Duodenal mucosa (tissue), 2 donors: ENCODE data around the gene NTN5.
"Not testable (repeated sequence)": the region's sequence is repeated elsewhere in the genome, so short reads cannot be mapped to it uniquely, and the experiment has no call there.

Experiments
- H3K27ac ChIP-seq: one replicate; pipeline ENCODE4 v1.7.0; 2013; ENCODE audit warnings: low read depth, low read length
- H3K27me3 ChIP-seq, 2 donors: one replicate each; pipeline ENCODE4 v1.7.0; 2013; ENCODE audit warnings: low read length in 2 of 2, control low read depth in 1 of 2; ENCODE audit not compliant: insufficient read depth in 2 of 2, control insufficient read depth in 1 of 2
- H3K36me3 ChIP-seq, 2 donors: one replicate each; pipeline ENCODE4 v1.7.0; 2013; ENCODE audit warnings: low read length in 2 of 2, control low read depth in 1 of 2; ENCODE audit not compliant: insufficient read depth in 2 of 2, control insufficient read depth in 1 of 2
- H3K4me1 ChIP-seq, 2 donors: one replicate each; pipeline ENCODE4 v1.7.0; 2013; ENCODE audit warnings: low read length in 2 of 2, control low read depth in 1 of 2; ENCODE audit not compliant: insufficient read depth in 2 of 2, control insufficient read depth in 1 of 2
- H3K4me3 ChIP-seq, 2 donors: one replicate each; pipeline ENCODE4 v1.7.0; 2013; ENCODE audit warnings: low read length in 2 of 2, low read depth in 1 of 2
- H3K9ac ChIP-seq, 2 donors: one replicate each; pipeline ENCODE4 v1.7.0; 2013; ENCODE audit warnings: low read length in 2 of 2, low read depth in 1 of 2
- H3K9me3 ChIP-seq, 2 donors: one replicate each; pipeline ENCODE4 v1.7.0; 2013; ENCODE audit warnings: low read length in 2 of 2, control low read depth in 1 of 2; ENCODE audit not compliant: control insufficient read depth in 1 of 2

The NTN5 gene

DNA sequence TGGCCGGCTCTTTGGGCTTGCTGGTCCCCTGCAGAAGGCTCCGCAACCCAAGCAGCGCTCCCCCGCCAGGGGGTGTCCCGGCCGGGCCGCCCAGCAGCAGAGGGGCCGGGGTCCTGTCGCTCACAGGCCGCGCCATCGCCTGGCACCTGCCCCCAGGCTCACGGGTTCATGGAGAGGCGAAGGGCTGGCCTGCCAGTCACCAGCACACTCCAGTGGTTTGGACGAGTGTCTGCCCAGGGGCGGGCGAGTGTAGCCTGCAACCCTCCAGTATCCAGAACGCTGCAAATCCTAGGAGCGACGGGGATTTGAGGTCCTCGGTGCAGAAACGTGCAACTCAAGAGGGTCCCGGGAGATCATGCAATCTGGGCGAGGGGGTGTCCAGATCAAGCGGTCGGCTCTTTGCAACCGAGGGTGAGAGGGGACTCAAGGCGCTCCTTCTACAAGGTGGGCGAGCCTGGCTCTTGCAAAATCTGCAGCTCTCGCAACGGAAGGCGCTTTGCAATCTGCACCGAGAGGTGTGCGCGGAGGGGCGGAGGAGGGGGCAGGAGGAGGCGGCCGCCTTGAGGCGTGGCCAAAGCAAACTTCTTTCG, 35.9 kb downstream of the NTN5 start, which contains the start of gene DBP:
Gene DBP (minus strand): TSS at position 521 of the 590 bp plus-strand sequence. CDS start 385 bp downstream, at position 136.
- Histone ChIP-seq H3K36me3 (peaks cover 0 to 5% of the 10 kb centered on the region in 2 donors), H3K9ac (peak within 1 kb of the TSS; percentile 79 to 86), H3K27me3 (no peaks in the 10 kb centered on the region), H3K4me1 (peaks cover 43 to 52% of the 10 kb centered on the region in 2 donors), H3K27ac (peak within 1 kb of the TSS; percentile 77), H3K4me3 (peak within 1 kb of the TSS; percentile 80 to 88), H3K9me3 (no peaks in the 10 kb centered on the region)

DNA sequence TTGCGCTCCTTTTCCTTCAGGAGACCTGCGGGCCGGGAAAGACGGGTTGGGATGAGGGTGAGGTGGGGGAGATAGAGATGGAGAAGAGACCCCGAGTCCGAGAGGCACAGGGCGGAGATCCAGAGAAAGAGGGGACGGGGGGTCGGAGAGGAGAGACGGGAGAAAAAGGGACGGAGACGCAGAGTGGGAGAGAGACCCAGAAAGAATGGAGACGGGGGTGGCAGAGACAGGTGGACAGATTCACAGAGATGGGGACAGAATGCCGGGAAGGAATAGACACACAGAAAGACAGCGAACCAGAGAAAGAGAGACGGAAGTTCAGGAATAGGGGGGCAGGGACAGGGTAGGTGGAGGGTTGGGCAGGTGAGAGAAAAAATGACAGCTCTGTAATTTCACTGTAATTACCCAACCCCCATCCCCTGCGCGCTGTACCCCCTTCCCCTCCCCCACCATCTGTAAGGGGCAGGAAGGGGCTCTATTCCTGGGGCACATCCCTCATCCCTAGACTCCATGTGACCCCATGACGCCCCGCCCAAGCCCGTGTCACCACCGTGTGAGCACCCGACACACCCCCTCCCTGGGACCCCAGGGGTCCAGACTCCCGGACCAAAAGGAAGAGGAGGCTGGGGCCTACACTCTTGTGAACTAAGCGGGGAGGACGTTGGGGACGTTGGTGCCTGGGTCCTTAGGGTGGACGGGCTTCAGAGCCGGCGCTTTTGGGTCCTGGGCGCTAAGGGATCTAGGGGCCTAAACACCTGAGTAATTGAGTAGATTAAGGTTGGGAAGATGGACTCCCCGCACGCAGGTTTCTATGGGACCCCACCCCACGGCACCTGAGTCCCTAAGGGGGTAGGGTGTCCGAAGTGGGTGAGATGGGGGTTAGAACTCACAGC, 36.6 kb downstream of the NTN5 start:
- Histone ChIP-seq H3K9ac (peak overlapping the region; percentile 79 to 86), H3K36me3 (peaks cover 4 to 10% of the 10 kb centered on the region in 2 donors), H3K27ac (peak overlapping the region; percentile 77), H3K27me3 (no peaks in the 10 kb centered on the region), H3K4me3 (peak overlapping the region; percentile 80 to 88), H3K9me3 (no peaks in the 10 kb centered on the region), H3K4me1 (peaks cover 44 to 53% of the 10 kb centered on the region in 2 donors)

DNA sequence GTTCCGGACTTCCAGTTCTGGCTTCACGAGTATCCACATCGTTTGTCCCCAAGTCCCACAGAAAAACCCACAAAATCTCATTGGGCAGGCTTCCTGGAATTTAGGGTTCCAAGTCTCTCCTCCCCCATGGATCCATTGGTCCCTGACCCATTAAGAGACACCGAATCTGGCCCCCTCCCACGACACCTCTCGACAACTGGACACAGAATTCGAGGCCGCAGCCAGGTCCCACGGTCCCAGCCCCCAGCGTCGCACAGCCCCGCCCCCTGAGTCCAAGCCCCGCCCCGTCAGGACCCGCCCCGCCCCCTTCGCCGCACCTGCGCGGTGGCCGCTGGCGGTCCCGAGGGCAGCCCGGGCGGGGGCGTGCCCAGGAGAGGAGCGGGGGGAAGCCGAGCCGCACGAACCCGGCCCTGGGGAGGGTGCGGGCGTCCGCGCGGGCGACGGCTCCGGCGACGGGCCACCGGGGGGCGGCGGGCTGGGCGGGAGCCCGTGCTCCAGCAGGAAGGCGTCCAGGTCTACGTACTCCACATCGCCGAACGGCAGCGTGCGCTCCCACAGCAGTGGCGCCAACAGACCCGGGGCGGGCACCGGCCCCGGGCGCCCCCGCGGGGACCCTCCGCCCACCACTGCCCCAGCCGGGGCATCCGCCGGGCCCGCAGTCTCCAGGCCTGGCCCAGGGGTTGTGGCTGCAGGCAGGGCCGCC, 37.4 kb downstream of the NTN5 start:
- Histone ChIP-seq H3K4me1 (peaks cover 52 to 59% of the 10 kb centered on the region in 2 donors), H3K4me3 (peak overlapping the region; percentile 80 to 88), H3K27ac (peak overlapping the region; percentile 89), H3K36me3 (peaks cover 4 to 13% of the 10 kb centered on the region in 2 donors), H3K27me3 (no peaks in the 10 kb centered on the region), H3K9me3 (no peaks in the 10 kb centered on the region), H3K9ac (peak overlapping the region; percentile 79 to 86)

DNA sequence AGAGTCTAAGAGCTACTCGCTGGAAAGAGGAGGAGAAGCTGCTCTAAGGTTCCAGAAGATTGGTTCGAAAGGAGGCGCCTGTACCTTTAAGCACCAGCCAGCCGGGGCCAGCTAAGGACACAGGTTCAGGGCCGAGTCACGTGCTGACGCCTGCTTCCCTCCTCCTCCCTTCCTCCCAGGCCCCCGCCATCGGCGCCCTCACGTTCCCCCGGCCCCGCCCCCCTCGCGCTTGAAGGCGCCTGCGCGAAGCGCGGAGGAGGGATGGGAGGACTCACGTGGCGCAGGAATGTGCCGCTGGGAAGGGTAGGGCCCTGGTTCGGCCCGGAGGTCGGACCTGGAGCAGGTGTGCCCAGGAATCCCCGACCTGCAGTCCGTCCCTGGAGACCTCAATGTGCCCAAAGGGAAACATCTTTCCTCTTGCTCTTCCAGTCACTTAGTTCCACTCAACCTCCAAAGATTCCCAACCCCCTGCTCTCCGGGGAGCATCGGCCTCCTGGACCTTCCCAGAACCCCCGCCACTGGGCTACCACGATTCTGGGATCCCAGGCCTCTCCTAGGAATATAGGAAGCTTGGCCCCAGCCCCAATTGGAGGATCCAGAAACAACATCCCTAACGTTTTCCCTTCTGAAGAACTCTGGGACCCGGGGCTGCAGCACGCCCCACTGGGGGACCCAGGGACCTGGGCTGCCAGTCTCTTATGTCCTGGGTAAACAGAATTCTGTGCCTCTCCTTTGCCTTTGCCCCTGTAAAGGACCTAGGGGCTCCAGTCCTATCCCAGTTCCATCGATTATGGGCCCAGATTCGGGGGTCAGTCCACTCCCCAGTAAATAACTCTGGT, 38.2 kb downstream of the NTN5 start:
- Histone ChIP-seq H3K27ac (peak overlapping the region; percentile 89), H3K36me3 (peaks cover 4 to 13% of the 10 kb centered on the region in 2 donors), H3K4me3 (peak overlapping the region; percentile 58 to 66), H3K4me1 (peaks cover 55 to 60% of the 10 kb centered on the region in 2 donors), H3K9ac (peak overlapping the region; percentile 59 to 86), H3K27me3 (no peaks in the 10 kb centered on the region), H3K9me3 (no peaks in the 10 kb centered on the region)

DNA sequence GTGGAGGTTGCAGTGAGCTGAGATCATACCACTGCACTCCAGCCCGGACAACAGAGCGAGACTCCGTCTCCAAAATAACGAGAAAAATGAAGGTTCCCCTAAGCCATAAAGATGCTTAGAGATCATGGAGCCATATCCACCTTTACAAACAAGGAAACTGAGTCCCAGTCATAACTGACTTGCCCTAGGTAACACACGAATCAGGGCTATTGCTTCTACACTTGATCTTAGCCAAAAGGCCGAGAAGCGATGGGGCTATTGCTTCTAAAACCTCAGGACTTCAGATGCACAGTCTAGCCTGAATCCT, 38.8 kb downstream of the NTN5 start:
- Histone ChIP-seq H3K4me3 (peak overlapping the region; percentile 50 to 60), H3K9ac (peak overlapping the region; percentile 59 to 86), H3K27me3 (no peaks in the 10 kb centered on the region), H3K27ac (peak overlapping the region; percentile 76), H3K9me3 (no peaks in the 10 kb centered on the region), H3K36me3 (peaks cover 4 to 13% of the 10 kb centered on the region in 2 donors), H3K4me1 (peaks cover 48 to 57% of the 10 kb centered on the region in 2 donors)

DNA sequence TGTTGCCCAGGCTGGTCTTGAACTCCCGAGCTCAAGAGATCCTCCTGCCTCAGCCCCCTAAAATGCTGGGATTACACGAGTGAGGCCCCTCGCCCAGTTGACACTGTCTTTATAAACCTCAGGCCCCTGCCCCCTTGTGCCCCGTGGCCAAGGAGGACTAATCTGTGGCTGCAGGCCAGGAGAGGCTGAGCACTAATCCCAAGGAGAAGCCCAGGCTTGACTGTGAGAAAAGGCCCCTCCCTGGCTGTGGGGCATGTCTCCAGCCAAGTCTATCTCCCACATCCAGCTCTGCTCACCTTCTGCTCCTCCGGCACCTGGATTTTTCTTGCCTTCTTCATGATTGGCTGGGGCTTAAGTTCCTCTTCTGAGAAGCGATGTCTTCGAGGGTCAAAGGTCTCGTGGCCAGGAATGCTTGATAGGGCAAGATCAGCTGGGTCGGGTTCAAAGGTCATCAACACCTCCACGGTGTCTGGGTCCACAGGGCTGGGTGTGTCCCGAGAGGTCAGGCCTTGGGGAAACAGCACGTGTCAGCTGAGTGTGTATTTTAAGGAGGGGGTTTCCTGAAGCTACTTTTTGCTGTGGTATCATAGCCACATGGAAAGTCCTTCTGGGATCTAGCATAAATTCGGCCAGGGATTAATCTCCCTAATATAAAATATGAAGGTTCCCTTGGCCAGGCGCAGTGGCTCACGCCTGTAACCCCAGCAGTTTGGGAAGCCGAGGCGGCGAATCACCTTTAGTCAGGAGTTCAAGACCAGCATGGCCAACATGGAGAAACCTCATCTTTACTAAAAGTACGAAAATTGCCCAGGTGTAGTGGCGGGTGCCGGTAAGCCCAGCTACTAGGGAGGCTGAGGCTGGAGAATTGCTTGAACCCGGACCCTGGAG, 39.4 kb downstream of the NTN5 start:
- Histone ChIP-seq H3K9me3 (no peaks in the 10 kb centered on the region), H3K9ac (peak overlapping the region; percentile 59 to 86), H3K4me1 (peaks cover 42 to 51% of the 10 kb centered on the region in 2 donors), H3K4me3 (peak overlapping the region; percentile 50 to 60), H3K27ac (peak overlapping the region; percentile 76), H3K36me3 (peaks cover 4 to 15% of the 10 kb centered on the region in 2 donors), H3K27me3 (no peaks in the 10 kb centered on the region)

DNA sequence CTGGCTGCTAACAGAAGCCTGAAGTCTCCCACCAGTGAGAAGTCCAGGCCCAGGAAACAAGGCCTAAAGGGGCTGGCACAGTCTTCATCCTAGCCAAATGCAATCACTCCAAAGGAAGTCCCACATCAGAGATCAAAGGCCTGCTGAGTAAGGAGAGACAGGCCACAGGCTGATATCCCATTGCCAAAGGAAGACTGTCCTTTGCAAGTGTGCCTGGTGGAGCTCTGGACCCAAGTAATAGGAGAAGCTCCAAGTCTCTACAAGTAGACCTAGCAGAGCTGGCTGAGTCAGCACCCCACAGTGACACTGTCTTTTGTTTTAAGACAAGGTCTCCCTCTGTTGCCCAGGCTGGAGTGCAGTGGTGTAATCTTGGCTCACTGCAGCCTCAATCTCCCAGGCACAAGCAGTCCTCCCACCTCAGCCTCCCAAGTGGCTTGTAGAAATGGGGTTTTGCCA, 40.1 kb downstream of the NTN5 start:
- Histone ChIP-seq H3K27ac (no peak overlapping the region), H3K4me3 (peak overlapping the region in 1 of 2 donors; percentile 31), H3K9ac (peak overlapping the region; percentile 21 to 28), H3K9me3 (no peaks in the 10 kb centered on the region), H3K4me1 (peaks cover 46 to 54% of the 10 kb centered on the region in 2 donors), H3K36me3 (peaks cover 4 to 20% of the 10 kb centered on the region in 2 donors), H3K27me3 (no peaks in the 10 kb centered on the region)

DNA sequence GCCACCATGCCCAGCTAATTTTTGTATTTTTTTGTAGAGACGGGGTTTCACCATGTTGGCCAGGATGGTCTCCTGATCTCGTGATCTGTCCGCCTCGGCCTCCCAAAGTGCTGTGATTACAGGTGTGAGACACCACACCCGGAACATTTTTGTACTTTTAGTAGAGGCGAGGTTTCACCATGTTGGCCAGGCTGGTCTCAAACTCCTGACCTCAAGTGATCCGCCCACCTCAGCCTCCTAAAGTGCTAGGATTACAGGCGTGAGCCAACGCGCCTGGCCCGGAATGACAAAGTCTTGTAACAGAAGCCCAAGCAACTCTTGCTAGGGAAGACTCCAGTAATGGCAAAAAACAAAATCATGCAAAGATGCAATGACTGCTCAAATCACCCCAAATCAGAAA, 40.5 kb downstream of the NTN5 start:
- not testable (repeated sequence) for H3K27me3 ChIP-seq, H3K9me3 ChIP-seq, H3K27ac ChIP-seq
- Histone ChIP-seq H3K4me3 (peak overlapping the region in 1 of 2 donors; percentile 31), H3K4me1 (peaks cover 50 to 57% of the 10 kb centered on the region in 2 donors), H3K9ac (peak overlapping the region in 1 of 2 donors; percentile 28), H3K36me3 (peaks cover 4 to 20% of the 10 kb centered on the region in 2 donors)
